Measurements from ENCODE around the gene CHID1.

Gene CHID1

DNA sequence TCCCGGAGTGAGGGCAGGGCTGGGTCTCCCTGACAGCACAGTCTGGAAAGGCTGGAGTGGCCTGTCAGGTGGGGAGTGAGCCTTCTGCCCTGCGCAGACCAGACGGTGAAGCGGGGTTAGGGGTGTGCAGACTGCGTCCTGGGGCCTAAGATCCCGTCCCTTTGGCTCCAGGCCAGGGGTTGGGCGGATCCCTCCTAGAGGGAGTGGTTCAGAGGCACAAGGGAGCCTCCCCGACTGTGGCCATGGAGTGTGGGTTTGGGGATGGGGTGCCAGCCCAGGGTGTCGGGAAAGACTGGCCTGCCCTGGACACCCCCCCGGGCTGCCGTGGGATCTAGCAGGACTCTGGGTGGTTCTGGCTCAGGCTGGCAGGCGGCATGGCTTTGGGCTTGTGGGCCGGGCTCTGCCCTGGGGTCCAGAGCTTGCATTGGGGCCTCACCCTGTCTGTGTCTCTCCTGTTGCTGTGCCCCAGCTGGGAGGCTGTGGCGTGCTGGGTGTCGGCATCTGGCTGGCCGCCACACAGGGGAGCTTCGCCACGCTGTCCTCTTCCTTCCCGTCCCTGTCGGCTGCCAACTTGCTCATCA lies 48.4 kb downstream of the CHID1 start:
- no peak for DNase-seq

DNA sequence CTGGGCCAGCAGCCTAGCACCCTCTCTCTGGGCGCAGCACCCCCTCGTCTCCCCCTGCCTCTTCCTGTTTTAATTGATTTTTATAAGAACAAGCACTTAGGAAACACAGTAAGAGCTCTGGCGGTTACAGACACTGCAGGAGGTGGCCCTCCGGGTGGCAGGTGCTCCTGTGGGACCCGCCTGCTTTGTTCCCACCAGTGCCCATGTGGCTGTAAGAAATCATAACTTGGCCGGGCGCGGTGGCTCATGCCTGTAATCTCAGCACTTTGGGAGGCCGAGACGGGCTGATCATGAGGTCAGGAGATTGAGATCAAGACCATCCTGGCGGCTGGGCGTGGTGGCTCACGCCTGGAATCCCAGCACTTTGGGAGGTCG lies 49.5 kb downstream of the CHID1 start:
- DNase-seq: no peak

DNA sequence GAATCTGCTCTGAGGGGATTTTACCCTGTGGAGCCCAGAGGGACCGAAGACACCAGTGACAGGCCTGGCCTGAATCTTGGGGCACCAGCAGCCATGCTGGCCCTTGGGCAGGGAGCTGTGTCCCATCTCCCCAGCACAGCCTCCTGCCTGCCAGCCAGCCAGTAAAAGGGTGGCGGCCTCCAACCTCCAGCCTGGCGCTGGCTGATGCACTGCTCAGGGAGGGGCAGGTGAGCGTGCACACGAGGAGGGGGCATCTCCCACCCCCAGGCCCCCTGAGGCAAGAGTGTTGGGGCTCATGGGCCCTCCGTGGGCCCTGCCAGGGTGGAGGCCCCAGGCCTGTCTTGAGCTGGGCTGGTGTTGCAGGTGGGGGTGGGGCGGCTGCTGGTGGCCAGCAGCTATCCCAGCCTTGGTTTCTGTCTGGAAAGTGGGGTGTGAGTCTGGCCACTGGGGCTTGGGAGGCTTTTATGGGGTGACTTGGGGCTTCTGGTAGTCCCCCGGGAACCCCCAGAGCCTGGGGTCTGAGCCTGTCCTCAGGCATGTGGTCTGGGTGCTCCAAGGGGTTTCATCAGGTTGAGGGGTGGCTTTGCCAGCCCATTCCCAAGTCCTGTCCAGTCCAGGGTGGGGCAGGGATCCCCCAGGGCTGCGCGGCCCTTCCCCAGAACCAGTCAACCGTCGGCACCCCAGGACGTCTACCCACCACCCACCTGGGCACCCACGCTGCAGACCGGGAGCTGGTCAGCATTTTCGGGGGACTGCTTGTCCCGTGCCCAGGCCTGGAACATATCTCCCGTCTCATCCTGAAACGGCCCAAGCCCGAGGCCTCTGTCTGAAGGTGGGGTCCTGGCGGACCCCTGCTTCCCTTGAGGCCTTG lies 50.1 kb downstream of the CHID1 start:
- no peak for DNase-seq

- DNase-seq: no peak
Observed at GRCh38 chr11:859394-860131, 51.0 kb downstream of the CHID1 start.

GRCh38 chr11:858762-859339 lies 51.8 kb downstream of the CHID1 start:
- no peak for DNase-seq

- no peak for DNase-seq
Observed at GRCh38 chr11:858053-858761, 52.4 kb downstream of the CHID1 start.

DNA sequence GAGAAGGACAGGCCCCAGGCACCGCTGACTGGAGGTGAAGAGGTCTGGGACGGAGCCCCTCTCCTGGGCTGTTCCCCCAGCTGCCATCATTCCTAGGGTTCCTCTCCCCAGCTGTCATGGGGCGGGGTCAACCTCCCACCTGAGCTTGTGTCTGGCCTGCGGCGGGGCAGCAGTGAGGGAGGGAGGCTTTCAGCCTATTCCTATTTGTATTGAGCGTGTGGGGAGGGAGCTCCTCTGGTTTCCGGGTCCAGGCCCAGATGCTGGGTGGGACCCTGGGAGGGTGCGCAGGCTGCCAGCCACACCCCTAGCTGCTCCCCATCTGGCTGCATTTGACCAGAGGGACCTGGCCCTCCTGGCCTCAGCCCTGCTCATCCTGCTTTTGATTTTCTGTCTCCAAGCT lies 54.2 kb downstream of the CHID1 start:
- DNase-seq: no peak

DNA sequence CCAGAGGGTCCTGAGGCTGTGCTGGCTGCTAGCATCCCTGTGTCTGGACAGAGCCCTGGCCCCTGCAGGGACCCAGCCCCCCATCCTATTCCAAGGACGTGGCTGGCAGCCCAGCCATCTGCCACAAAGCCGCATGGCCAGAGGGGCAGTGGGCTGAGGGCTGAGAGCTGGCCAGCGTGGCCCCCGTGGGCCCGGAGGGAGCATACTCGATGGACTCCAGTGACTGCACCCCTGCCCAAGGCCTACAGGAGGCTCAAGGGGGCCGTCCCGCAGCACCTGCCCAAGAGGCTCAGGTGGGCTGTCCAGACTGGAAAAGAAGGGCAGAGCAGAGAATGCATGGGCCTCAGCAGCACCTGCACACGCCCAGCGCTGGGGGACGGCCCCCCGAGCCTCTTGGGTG lies 54.8 kb downstream of the CHID1 start:
- no peak for DNase-seq

DNA sequence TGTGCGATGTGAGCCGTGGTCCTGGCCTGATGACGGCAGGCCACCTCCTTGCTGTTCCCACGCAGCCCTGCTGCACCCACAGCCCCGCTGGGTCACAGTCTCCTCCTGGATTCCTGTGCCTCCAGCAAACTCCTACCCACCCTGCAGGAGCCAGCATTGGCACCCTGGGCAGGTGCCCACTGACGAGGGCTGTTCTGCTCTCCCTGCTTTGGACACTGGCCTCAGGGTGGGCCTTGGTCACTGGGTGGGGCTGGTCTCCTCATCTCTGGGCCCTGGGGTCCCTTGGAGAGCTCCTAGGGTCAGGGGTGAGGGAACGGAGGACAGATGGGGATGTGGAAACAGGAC lies 55.3 kb downstream of the CHID1 start:
- DNase-seq: no peak

GRCh38 chr11:854601-855329 lies 55.8 kb downstream of the CHID1 start:
- no peak for DNase-seq

- DNase-seq: no peak
Observed at GRCh38 chr11:853682-854448, 56.7 kb downstream of the CHID1 start.

GRCh38 chr11:852762-853161 lies 57.8 kb downstream of the CHID1 start:
- no peak for DNase-seq

GRCh38 chr11:850775-851763 lies 59.5 kb downstream of the CHID1 start:
- no peak for DNase-seq

- DNase-seq: no peak
Observed at GRCh38 chr11:849951-850774, 60.4 kb downstream of the CHID1 start.

GRCh38 chr11:849104-849824 lies 61.3 kb downstream of the CHID1 start:
- peak; percentile 58 for DNase-seq

GRCh38 chr11:848380-848931 lies 62.2 kb downstream of the CHID1 start:
- peak; percentile 68 for DNase-seq

- DNase-seq: no peak
Observed at GRCh38 chr11:847876-848275, 62.7 kb downstream of the CHID1 start.

- no peak for DNase-seq
Observed at GRCh38 chr11:846496-847098, 64.0 kb downstream of the CHID1 start.
